ENCODE data around the gene STXBP2.

STXBP2 gene

DNA sequence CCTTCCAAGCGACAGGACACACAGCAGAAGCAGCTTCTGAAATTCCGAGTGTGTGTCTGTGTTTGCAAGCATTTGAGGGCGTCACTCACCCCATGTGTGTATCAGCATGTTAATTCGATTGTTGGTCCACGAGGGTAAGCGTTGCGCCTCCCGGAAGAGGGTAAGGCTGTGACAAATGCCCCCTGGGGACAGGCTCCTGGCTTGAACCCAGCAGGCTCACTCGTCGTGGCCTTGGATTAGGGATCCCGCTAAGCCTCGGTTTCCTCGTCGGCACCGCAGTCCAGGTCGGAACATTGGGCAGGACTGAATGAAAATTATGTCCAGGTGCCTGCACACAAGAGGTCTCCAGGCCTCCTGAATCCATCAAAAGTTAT, 606 bp upstream of the STXBP2 start:
- no peak for FAIRE-seq
- TF ChIP-seq CTCF (IDR thresholded peaks at IDR 0.05; ENCODE audit: insufficient read depth, missing control alignments) = no peak
- DNase-seq (ENCODE audit: insufficient read length, low spot score) = no peak

GRCh38 chr19:7637374-7638256, 705 bp downstream of the STXBP2 start:
- TF ChIP-seq CTCF (IDR thresholded peaks at IDR 0.05; ENCODE audit: insufficient read depth, missing control alignments) = no peak
- FAIRE-seq = no peak
- no peak for DNase-seq (ENCODE audit: insufficient read length, low spot score)

- no peak for TF ChIP-seq CTCF (IDR thresholded peaks at IDR 0.05; ENCODE audit: insufficient read depth, missing control alignments)
- DNase-seq (ENCODE audit: insufficient read length, low spot score) (peak; percentile 93), FAIRE-seq (no peak)
Measured at GRCh38 chr19:7638802-7639465, 2.0 kb downstream of the STXBP2 start.

DNA sequence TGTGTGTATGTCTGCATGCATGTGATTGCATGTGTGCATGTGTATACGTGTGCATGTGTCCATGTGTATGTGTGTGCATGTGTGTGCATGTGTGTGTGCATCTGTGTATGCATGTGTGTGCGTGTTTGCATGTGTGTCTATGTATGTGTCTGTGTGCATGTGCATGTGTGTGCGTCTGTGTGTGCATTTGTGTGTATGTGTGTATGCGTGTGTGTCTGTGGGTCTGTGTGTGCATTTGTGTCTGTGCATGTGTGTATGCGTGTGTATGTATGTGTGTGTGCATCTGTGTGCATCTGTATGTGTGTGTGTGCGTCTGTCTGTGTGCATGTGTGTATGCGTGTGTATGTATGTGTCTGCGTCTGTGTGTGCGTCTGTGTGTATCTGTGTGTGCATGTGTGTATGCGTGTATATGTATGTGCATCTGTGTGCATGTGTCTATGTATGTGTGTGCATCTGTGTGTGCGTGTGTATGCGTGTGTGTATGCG, 3.0 kb downstream of the STXBP2 start:
- FAIRE-seq (no peak), DNase-seq (ENCODE audit: insufficient read length, low spot score) (no peak)
- no peak for TF ChIP-seq CTCF (IDR thresholded peaks at IDR 0.05; ENCODE audit: insufficient read depth, missing control alignments)

DNA sequence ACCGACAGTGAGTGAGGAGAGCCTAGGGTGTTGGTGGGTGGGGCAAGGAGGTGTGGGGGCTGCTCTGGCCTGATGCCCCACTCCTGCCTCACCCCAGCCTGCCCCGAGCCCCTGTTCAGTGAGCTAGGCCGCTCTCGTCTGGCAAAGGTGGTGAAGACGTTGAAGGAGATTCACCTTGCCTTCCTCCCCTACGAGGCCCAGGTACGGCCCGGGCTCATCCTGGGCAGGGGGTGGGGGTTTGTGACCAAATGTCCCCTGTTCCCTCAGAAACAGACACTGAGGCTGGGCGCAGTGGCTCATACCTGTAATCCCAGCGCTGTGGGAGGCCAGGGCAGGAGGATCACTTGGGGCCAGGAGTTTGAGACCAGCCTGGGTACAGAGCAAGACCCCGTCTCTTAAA, 3.9 kb downstream of the STXBP2 start:
- FAIRE-seq (no peak), DNase-seq (ENCODE audit: insufficient read length, low spot score) (no peak)
- TF ChIP-seq CTCF (IDR thresholded peaks at IDR 0.05; ENCODE audit: insufficient read depth, missing control alignments) = no peak

DNA sequence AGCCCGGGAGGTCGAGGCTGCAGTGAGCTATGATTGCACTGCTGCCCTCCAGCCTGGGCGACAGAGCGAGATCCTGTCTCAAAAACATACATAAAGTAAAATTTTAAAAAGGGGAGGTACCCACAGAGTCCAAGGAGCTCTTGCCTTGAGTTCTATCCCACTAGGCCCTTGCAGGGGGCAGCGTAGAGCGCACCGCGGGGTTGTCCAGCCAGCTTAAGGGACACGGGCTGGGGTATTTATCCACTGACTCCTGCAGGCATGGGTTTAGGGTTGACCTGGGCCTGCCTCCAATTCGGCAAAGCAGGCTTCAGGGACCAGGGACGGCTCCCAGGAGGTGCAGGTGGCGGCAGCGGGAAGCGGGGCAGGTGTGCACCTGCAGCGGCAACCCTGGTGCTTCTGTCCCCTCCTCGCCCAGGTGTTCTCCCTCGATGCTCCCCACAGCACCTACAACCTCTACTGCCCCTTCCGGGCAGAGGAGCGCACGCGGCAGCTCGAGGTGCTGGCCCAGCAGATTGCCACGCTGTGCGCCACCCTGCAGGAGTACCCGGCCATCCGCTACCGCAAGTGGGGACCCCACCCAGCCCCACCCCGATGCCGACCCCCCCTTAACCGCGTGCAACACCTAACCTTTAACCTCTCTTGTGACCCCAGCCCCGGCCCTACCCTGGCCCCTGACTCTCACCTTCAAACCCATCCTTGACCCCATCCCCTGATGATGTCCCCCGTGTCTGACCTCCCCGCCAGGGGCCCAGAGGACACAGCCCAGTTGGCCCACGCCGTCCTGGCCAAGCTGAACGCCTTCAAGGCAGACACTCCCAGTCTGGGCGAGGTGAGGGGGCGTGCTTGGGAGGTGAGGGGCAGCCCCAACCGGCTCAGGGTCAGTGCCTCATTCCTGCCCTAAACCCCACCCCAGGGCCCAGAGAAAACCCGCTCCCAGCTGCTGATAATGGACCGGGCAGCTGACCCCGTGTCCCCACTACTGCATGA, 4.7 kb downstream of the STXBP2 start:
- no peak for DNase-seq (ENCODE audit: insufficient read length, low spot score)
- FAIRE-seq = no peak
- no peak for TF ChIP-seq CTCF (IDR thresholded peaks at IDR 0.05; ENCODE audit: insufficient read depth, missing control alignments)

Measured in D721Med (cell line).